NCI-H1930 (cell line): ENCODE results near the gene ZSCAN18.

Experiments used
- DNase-seq, 2 experiments: peaks; one replicate each; lab custom pipeline; 2025; lab: John Stamatoyannopoulos, UW

The ZSCAN18 gene

DNA sequence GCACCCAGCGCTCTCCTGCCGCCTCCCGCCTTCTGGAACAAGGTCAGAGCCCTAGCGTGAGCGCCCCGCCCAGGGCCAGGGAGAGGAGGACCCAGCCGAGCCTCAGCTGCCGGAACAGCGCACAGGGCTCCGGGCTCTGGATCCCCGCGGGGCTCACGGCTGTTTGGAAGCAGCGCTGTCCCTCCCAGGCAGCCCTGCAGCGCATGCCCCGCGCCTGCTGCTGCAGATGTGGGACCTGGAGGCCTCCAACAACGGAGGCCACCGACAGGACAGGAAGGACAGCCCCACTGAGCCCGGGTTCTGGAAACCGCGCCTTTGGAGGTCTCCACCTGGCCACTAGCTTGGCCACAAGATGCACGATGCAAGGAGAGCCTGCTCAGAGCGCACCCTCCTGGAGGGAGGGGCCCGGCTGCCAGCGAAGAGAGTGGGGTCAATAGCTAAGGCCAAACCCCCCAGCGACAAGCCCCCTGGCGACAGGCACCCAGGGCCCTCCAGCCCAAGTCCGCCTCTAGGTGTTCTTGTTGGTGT, 12.6 kb downstream of the ZSCAN18 start:
- DNase-seq = no peak

- no peak for DNase-seq
Observed at GRCh38 chr19:58084596-58085347, 13.3 kb downstream of the ZSCAN18 start.

DNA sequence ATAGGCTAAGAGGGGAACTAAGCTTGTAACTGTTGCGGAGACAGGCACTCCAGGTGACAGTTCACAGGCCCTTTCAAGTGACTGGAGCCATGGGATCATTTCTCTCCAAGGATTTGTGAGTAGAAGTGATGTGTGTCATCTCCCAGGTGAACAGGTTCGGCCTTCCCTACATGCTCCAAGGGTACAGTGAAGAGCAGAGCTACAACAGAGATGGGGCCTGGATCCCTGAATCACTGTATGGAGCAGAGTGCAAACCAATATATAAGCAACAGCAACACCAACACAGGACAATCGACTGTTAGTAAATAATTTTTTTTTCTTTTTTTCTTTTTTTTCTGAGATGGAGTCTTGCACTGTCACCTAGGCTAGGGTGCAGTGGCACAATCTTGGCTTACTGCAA, 15.0 kb downstream of the ZSCAN18 start:
- no peak for DNase-seq

- DNase-seq = no peak
Observed at GRCh38 chr19:58079792-58080191, 18.2 kb downstream of the ZSCAN18 start.

- no peak for DNase-seq
Observed at GRCh38 chr19:58067240-58067912, 30.7 kb downstream of the ZSCAN18 start.

GRCh38 chr19:58063712-58064111, 34.3 kb downstream of the ZSCAN18 start:
- DNase-seq = no peak

DNA sequence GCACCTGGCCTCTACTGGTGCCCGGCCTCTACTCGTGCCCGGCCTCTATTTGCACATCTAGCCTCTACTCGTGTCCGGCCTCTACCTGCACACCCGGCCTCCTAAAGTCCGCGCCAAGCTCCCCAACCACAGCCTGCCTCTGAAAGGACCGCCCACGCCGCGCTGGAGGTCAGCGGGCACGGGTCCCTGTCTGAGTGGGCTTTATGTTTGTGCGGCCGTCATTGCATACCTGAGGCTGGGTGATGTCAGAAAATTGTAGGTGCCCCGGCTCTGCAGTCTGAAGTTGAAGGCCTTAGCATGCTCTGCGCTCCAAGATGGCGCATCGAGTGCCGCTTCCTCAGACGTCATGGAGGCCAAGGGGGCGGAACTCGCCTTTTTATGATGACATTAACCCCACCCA, 37.8 kb downstream of the ZSCAN18 start:
- DNase-seq = no peak

DNA sequence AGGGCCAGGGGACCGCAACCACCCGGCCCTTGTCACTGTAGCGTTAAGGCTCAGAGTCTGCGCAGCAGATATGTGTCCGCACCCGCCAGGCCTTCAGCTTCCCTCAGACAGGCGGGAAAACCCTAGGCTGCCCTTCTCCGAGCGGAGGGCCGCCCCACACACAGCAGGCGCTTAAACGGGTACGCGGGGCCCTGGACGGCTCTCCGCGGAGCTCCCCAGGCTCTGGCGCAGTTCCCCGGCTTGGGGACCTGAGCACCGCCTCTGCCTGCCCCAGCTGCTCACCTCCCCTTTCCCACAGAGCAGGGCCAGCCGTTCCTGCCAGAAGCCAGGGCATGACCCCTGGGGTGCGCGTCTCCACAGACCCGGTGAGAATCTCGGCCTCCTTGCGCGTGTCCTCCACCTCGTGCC, 38.4 kb downstream of the ZSCAN18 start:
- DNase-seq = no peak

GRCh38 chr19:58059003-58059670, 38.9 kb downstream of the ZSCAN18 start, which contains the start of gene ZNF135:
Gene ZNF135, plus strand, starts transcription at chr19:58059282. Its CDS starts 721 bp downstream, at chr19:58060003.
- DNase-seq = peak; percentile 89 to 94

GRCh38 chr19:58058467-58058866, 39.6 kb downstream of the ZSCAN18 start:
- no peak for DNase-seq

DNA sequence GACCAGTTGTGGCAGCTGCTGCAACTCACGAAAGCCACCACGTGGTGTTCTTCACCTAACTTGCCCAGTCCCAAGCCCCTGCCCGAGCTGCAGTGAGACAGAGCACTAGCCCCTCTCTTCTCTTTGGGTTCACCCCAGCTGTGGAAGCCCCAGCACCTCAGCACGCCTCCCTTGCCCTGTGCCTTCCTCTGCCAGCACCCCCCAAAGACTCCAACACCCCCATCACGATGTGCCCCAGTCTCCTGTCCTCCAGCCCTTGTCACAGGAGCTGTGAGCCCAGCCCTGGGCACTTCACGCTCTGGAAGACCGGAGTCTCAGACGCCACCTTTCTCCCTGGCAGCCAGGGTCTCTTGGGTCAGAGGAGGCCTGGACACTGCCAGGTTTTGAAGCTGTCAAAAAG, 41.2 kb downstream of the ZSCAN18 start:
- no peak for DNase-seq

GRCh38 chr19:58056261-58056660, 41.8 kb downstream of the ZSCAN18 start:
- DNase-seq = no peak

DNA sequence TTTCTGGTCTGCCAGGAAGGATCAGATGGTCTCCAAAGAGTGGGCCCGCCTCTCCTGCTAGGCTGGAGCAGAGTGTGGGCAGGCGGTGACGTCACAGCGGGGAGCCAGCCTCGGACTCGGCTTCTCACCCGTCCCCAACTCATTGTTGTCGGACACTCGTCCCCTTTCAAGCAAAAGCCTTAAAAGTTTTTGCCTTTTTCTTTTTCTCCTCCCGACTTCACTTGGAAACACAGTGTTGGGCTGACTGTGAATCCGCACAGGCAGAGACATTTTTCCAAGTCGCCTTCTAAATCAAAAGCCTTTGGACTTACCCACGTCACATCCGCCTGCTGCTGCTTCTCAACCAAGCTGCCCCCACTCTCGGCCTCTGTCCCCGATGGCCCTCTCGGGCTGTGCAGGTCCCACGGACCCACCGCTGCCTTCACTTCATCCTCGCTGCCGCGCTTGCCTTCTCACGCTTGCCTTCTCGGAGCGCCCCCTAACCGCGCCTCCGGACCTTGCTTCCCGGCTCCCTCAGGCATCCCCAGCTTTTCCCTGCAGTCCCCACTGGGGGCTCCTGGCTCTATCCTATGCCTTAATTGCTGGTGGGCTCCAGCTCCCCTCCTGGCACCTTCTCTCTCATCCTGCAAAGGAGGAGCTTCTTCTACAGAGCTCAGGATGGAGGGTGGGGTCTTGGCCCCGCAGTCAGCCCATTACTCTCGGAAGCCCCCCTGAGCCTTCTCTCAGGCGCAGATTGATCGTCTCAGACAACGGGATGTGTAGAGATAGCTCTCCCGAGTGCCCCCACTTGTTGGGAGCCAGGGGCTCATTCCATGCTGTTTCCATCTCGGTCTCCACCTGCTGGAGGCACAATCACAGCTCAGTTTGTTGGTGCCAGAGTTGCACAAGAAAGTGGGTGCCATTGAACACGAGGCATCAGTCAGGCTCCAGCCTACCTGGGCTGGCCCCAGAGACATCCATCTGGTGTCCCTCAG, 42.8 kb downstream of the ZSCAN18 start:
- peak; percentile 52 to 69 for DNase-seq

DNA sequence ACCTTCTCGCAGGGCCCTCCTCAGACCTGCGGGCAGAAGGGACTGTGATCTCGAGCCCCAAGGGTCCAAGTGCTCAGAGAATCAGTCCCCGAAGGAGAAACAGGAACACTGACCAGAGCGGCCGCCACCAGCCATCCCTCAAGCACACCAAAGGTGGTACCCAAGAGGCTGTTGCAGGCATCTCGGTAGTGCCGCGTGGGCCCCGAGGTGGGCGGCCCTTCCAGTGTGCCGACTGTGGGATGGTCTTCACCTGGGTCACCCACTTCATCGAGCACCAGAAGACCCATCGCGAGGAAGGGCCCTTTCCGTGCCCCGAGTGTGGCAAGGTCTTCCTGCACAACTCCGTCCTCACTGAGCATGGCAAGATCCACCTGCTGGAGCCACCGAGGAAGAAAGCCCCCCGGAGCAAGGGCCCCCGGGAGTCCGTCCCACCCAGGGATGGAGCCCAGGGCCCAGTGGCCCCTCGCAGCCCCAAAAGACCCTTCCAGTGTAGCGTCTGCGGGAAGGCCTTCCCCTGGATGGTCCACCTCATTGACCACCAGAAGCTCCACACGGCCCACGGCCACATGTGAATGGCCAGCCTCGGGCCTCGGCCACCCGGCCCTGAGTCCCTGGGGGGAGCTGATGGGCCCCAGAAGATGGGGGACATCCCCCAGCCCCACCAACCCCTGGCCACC, 44.4 kb downstream of the ZSCAN18 start:
- DNase-seq = no peak

- DNase-seq = no peak
Observed at GRCh38 chr19:58052256-58052655, 45.8 kb downstream of the ZSCAN18 start.

DNA sequence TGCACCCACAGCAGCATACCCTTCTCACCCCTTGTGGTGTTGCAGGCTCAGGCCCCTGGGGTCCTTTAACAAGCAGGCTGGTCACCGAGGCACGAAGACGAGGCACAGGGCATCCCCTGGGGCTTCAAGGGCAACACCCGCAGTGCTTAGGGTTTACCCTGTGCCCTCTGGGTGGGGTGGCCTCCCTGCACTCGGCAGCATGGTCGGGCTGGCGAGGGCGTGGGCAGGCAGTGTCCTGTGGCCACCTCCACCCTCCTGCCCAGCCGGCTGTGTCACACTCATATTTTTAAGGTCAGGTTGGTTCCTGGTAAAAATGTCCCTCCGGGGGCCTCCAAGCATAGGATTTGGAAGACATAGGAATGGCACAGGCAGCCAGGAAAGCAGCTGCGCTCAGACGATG, 50.4 kb downstream of the ZSCAN18 start:
- DNase-seq = no peak

GRCh38 chr19:58046856-58047255, 51.2 kb downstream of the ZSCAN18 start:
- no peak for DNase-seq

DNA sequence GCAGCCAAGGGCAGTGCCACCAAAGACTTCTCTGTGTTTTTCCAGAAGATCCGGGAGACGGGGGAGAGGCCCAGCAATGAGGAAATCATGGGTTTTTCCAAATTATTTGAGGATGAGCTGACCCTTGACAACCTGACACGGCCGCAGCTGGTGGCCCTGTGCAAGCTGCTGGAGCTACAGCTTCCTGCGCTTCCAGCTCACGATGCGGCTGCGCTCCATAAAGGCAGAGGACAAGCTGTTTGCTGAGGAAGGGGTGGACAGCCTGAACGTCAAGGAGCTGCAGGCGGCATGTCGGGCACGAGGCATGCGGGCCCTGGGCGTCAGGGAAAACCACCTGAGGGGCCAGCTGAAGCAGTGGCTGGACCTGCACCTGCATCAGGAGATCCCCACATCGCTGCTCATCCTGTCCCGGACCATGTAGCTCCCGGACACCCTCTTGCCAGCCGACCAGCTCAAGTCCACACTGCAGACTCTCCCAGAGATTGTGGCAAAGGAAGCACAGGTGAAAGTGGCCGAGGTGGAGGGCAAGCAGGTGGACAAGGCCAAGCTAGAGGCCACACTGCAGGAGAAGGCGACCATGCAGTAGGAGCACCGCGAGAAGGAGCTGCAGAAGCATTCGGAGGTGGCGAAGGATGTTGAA, 52.5 kb downstream of the ZSCAN18 start:
- DNase-seq = no peak

GRCh38 chr19:58044886-58045285, 53.1 kb downstream of the ZSCAN18 start:
- DNase-seq = no peak

DNA sequence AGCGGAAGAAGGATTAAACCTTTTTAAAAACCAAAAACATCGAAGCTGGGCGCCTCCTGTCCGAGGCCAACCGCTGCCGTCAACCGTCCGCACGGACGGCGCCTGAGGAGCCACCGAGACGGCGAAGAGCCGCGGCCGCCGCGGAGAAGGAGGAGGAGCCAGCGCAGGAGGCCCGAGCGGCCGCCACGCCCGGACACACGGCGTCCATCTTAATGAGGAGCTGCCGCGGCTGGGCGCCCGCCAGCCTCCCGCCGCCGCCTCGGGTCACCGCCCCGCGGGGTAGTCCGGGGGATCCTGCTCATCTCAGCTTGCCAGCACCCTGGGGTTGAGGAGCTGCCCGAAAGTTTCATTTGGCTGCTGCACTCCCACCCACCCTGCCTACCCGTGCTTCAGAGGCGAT, 53.6 kb downstream of the ZSCAN18 start:
- DNase-seq = no peak
